Tibial artery (tissue), 4 donors: ENCODE data around the gene PAX2.

Experiments
- DNase-seq, 2 donors: peaks; one replicate each; pipeline ENCODE4 v3.0.0-alpha.2; 2019
- H3K27ac ChIP-seq, 2 donors: fragments of 200-600 bp; sonication (generic) in 1 of 2; 1 replicate in 1 of 2; 2 replicates in 1 of 2; pipeline ENCODE4 v1.5.1; 2018 to 2019; ENCODE audit warnings: mild to moderate bottlenecking in 1 of 2
- H3K27me3 ChIP-seq, 2 donors: fragments of 200-600 bp; sonication (generic) in 1 of 2; one replicate each; pipeline versions ENCODE4 v1.5.1 to v1.6.0; 2016 to 2019
- H3K36me3 ChIP-seq, 3 donors: fragments of 200-600 bp; sonication (generic) in 2 of 3; one replicate each; pipeline ENCODE4 v1.5.1; 2016 to 2019; ENCODE audit warnings: mild to moderate bottlenecking in 2 of 3
- H3K4me1 ChIP-seq, 4 donors: fragments of 200-600 bp; sonication (generic) in 2 of 4; 1 replicate in 3 of 4; 2 replicates in 1 of 4; pipeline ENCODE4 v1.5.1; 2016 to 2019
- H3K4me3 ChIP-seq, 2 donors: fragments of 200-600 bp; sonication (generic) in 1 of 2; 1 replicate in 1 of 2; 2 replicates in 1 of 2; pipeline ENCODE4 v1.5.1; 2018 to 2019; ENCODE audit warnings: mild to moderate bottlenecking in 2 of 2
- H3K9me3 ChIP-seq, 3 donors: fragments of 200-600 bp; sonication (generic) in 1 of 3; one replicate each; pipeline ENCODE4 v1.5.1; 2016 to 2019
- CTCF ChIP-seq, 2 experiments: fragments of 200-600 bp in 1 of 2; fragments of 450-650 bp in 1 of 2; IDR thresholded peaks; one replicate each; pipeline ENCODE4 v1.5.1; 2017 to 2019; ENCODE audit warnings: antibody characterized with exemption in 2 of 2, mild to moderate bottlenecking in 1 of 2, moderate library complexity in 1 of 2
- intact Hi-C: fragments of 100-400 bp; cut with DNase I; formaldehyde crosslinking; loops from one replicate; pipeline ENCODE4 v1.15.0; 2023; ENCODE audit warnings: low total_unique reads

PAX2 gene

DNA sequence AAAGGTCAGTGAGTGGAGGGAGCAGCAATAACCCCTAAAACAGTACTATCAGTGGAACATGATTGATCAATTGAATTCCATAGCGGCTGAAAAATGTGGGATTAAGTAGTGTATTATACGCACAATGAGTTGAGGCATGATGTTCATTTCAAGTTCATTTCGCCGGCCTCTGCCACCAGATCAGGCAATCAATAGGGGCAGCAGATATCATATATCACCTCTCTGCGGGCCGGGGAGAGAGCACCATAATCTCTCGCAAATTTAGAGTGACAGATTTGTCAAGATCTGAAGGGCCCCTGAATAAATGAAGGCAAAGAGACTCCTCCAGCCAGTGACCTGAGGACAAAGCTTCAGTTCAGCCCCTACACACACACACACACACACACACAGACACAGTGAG is 58.5 kb downstream of the PAX2 start:
- TF ChIP-seq CTCF (IDR thresholded peaks at IDR 0.05), result no peak
- intact Hi-C loops, result no loop called here
- no peak overlapping the region for H3K4me3 ChIP-seq
- no peaks in the 10 kb centered on the region for H3K9me3 ChIP-seq
- no peaks in the 10 kb centered on the region for H3K4me1 ChIP-seq
- no peak for DNase-seq
- no peak overlapping the region for H3K27ac ChIP-seq
- peaks cover 0 to 85% of the 10 kb centered on the region in 2 donors for H3K27me3 ChIP-seq
- H3K36me3 ChIP-seq, result no peaks in the 10 kb centered on the region

DNA sequence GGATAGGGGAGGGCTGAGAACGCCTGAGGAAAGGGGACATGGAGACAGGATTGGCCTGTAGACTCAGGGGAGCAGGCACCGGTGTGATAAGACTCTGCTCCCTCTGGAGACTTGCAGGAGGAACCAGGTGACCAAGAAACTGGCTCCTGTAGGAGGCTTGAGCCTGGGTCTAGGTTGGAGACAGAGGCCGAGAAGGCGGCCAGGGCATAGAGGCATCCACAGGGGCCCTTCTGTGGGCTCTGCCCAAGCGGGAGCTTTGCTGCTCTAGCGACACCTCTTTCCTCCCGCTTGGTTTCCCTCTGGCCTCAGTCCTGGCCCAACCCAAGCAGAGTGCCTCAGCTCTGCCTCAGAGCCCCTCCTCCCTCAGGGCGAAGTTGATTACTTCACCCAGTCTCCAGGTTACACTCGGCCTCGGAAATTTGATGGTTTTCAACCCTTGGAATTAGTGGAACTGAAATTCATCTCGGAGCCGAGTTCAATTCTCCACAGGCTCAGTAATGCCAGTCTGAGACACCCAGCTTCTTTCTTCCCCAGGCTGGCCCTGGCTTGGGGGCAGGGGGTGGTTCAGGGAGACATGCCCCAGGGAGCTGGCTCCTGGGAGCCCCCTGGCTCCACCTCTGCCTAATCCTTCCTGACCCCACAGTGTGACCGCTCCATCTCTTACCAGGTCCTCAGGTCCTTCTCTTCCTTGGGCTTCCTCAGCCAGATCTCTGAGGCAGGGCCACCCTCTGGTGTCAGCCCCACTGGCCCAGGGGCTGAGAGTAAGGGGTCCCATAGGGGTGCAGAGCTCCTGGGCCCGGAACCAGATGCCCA is 60.4 kb downstream of the PAX2 start:
- H3K36me3 ChIP-seq, result no peaks in the 10 kb centered on the region
- H3K4me1 ChIP-seq, result no peaks in the 10 kb centered on the region
- TF ChIP-seq CTCF (IDR thresholded peaks at IDR 0.05), result no peak
- no peak overlapping the region for H3K4me3 ChIP-seq
- peaks cover 0 to 93% of the 10 kb centered on the region in 2 donors for H3K27me3 ChIP-seq
- DNase-seq, result no peak
- H3K9me3 ChIP-seq, result no peaks in the 10 kb centered on the region
- no peak overlapping the region for H3K27ac ChIP-seq
- intact Hi-C loops, result no loop called here

DNA sequence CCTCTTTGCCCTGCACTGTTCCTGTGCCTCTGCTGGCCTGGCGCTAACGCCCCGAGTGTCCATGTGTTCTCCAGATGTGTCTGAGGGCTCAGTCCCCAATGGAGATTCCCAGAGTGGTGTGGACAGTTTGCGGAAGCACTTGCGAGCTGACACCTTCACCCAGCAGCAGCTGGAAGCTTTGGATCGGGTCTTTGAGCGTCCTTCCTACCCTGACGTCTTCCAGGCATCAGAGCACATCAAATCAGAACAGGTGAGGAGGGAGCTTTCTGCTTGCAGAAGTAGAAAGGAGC is 60.9 kb downstream of the PAX2 start:
- intact Hi-C loops, result no loop called here
- H3K4me1 ChIP-seq, result no peaks in the 10 kb centered on the region
- H3K27me3 ChIP-seq, result peaks cover 0 to 95% of the 10 kb centered on the region in 2 donors
- H3K27ac ChIP-seq, result no peak overlapping the region
- H3K9me3 ChIP-seq, result no peaks in the 10 kb centered on the region
- H3K4me3 ChIP-seq, result no peak overlapping the region
- TF ChIP-seq CTCF (IDR thresholded peaks at IDR 0.05), result no peak
- no peaks in the 10 kb centered on the region for H3K36me3 ChIP-seq
- DNase-seq, result no peak

DNA sequence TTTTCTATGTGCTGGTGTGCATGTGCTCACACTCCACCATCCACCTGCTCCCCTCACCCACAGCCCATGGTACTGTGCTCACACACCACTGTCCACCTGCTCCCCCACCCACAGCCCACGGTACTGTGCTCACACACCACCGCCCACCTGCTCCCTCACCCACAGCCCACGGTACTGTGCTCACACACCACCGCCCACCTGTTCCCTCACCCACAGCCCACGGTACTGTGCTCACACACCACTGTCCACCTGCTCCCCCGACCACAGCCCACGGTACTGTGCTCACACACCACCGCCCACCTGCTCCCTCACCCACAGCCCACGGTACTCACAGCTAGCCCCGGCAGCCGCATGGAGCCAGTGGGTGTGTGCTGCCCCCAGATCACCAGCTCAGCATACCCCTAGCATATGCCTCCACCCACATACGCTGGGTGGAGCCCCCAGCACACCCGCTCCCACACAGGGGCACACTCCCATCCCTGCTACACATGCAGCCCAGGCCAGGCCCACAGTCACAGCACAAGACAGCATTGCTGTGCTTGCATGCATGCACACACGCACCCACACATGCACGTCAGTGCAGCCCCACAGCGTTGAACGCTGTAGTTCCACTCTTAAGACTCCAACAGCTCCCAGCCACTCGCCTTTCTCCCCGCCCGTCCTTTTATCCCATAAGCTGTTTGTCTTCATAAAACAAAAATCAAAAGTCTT is 62.0 kb downstream of the PAX2 start:
- TF ChIP-seq CTCF (IDR thresholded peaks at IDR 0.05), result no peak
- H3K9me3 ChIP-seq, result no peaks in the 10 kb centered on the region
- no peaks in the 10 kb centered on the region for H3K4me1 ChIP-seq
- intact Hi-C loops, result no loop called here
- H3K27me3 ChIP-seq, result peaks cover 0 to 96% of the 10 kb centered on the region in 2 donors
- no peak overlapping the region for H3K4me3 ChIP-seq
- no peaks in the 10 kb centered on the region for H3K36me3 ChIP-seq
- DNase-seq, result no peak
- no peak overlapping the region for H3K27ac ChIP-seq

GRCh38 chr10:100808876-100809275 is 63.5 kb downstream of the PAX2 start:
- Histone ChIP-seq H3K27me3 (peaks cover 0 to 95% of the 10 kb centered on the region in 2 donors), H3K4me1 (no peaks in the 10 kb centered on the region), H3K36me3 (no peaks in the 10 kb centered on the region), H3K27ac (no peak overlapping the region), H3K4me3 (no peak overlapping the region), H3K9me3 (no peaks in the 10 kb centered on the region)
- DNase-seq, result no peak
- intact Hi-C loops, result no loop called here
- no peak for TF ChIP-seq CTCF (IDR thresholded peaks at IDR 0.05)
